ENCODE data around the gene TMEM106B. TPM values are rescaled to one million over a fixed set of nuclear protein-coding genes. Genes with fewer than 3 reads are reported as not detected.

TMEM106B gene
- total and polyA plus RNA-seq, 2 experiments from 2014 or later = 20.1 to 42.8 TPM

DNA sequence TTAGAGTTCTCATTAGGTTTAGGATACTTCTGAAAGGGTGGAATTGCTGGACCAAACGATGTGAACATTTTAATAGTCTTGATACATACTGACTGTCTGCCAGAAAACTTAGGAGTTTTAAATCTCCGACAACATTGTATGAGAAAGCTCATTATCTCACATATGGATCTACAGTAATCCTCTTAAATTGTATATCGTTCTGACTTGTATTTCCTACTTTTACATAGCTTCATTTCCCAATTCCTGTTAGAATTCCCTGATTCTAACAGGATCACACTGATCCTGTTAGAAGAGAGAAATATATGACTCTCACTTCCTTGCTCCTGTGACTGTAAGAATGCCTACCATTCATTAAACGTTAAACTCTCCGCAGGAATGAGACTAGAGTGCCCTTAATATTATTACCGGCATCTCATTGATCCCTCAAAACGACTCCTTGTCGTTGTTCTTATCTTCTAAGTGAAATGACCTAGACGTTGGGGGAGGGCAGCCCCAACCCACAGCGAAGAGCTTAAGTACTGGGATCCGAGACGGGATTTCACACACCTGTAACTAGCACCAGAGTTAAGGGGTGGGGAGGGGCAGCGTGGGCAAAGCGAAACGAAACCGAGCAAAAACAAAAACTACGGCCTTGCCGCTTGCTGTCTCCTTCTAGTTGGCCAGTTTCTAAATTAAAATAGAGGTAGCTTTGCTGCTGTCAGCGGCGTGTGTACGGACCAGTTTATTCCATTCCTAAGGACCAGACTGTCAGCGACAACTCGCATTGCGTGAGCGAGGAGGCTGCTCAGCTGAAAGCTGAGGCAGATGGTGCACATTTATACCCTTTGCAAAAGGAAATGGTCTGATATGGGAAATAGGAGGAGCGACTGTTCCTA, 678 bp upstream of the TMEM106B start (continued):
- TF ChIP-seq, protein P1, sequence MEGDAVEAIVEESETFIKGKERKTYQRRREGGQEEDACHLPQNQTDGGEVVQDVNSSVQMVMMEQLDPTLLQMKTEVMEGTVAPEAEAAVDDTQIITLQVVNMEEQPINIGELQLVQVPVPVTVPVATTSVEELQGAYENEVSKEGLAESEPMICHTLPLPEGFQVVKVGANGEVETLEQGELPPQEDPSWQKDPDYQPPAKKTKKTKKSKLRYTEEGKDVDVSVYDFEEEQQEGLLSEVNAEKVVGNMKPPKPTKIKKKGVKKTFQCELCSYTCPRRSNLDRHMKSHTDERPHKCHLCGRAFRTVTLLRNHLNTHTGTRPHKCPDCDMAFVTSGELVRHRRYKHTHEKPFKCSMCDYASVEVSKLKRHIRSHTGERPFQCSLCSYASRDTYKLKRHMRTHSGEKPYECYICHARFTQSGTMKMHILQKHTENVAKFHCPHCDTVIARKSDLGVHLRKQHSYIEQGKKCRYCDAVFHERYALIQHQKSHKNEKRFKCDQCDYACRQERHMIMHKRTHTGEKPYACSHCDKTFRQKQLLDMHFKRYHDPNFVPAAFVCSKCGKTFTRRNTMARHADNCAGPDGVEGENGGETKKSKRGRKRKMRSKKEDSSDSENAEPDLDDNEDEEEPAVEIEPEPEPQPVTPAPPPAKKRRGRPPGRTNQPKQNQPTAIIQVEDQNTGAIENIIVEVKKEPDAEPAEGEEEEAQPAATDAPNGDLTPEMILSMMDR (conservative IDR thresholded peaks at IDR 0.05; ENCODE audit: low read depth in 2 of 2) = no peak
- TF ChIP-seq STAT1 (IDR thresholded peaks at IDR 0.05; ENCODE audit: unreplicated experiment) (no peak), POLR2AphosphoS5 (IDR thresholded peaks at IDR 0.05; ENCODE audit: low read depth) (no peak), NANOG (IDR thresholded peaks at IDR 0.05; ENCODE audit: borderline replicate concordance) (no peak), ZNF331 (CRISPR knock-in tag; IDR thresholded peaks at IDR 0.05; ENCODE audit: low read depth) (no peak), EZH2phosphoT487 (IDR thresholded peaks at IDR 0.05; ENCODE audit: unreplicated experiment) (no peak)
- TF ChIP-seq, protein P2, sequence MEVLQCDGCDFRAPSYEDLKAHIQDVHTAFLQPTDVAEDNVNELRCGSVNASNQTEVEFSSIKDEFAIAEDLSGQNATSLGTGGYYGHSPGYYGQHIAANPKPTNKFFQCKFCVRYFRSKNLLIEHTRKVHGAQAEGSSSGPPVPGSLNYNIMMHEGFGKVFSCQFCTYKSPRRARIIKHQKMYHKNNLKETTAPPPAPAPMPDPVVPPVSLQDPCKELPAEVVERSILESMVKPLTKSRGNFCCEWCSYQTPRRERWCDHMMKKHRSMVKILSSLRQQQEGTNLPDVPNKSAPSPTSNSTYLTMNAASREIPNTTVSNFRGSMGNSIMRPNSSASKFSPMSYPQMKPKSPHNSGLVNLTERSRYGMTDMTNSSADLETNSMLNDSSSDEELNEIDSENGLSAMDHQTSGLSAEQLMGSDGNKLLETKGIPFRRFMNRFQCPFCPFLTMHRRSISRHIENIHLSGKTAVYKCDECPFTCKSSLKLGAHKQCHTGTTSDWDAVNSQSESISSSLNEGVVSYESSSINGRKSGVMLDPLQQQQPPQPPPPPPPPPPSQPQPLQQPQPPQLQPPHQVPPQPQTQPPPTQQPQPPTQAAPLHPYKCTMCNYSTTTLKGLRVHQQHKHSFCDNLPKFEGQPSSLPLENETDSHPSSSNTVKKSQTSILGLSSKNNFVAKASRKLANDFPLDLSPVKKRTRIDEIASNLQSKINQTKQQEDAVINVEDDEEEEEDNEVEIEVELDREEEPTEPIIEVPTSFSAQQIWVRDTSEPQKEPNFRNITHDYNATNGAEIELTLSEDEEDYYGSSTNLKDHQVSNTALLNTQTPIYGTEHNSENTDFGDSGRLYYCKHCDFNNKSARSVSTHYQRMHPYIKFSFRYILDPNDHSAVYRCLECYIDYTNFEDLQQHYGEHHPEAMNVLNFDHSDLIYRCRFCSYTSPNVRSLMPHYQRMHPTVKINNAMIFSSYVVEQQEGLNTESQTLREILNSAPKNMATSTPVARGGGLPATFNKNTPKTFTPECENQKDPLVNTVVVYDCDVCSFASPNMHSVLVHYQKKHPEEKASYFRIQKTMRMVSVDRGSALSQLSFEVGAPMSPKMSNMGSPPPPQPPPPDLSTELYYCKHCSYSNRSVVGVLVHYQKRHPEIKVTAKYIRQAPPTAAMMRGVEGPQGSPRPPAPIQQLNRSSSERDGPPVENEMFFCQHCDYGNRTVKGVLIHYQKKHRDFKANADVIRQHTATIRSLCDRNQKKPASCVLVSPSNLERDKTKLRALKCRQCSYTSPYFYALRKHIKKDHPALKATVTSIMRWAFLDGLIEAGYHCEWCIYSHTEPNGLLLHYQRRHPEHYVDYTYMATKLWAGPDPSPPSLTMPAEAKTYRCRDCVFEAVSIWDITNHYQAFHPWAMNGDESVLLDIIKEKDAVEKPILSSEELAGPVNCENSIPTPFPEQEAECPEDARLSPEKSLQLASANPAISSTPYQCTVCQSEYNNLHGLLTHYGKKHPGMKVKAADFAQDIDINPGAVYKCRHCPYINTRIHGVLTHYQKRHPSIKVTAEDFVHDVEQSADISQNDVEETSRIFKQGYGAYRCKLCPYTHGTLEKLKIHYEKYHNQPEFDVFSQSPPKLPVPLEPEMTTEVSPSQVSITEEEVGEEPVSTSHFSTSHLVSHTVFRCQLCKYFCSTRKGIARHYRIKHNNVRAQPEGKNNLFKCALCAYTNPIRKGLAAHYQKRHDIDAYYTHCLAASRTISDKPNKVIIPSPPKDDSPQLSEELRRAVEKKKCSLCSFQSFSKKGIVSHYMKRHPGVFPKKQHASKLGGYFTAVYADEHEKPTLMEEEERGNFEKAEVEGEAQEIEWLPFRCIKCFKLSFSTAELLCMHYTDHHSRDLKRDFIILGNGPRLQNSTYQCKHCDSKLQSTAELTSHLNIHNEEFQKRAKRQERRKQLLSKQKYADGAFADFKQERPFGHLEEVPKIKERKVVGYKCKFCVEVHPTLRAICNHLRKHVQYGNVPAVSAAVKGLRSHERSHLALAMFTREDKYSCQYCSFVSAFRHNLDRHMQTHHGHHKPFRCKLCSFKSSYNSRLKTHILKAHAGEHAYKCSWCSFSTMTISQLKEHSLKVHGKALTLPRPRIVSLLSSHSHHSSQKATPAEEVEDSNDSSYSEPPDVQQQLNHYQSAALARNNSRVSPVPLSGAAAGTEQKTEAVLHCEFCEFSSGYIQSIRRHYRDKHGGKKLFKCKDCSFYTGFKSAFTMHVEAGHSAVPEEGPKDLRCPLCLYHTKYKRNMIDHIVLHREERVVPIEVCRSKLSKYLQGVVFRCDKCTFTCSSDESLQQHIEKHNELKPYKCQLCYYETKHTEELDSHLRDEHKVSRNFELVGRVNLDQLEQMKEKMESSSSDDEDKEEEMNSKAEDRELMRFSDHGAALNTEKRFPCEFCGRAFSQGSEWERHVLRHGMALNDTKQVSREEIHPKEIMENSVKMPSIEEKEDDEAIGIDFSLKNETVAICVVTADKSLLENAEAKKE (CRISPR knock-in tag; IDR thresholded peaks at IDR 0.05) = no peak

Data from GM23338 (cell line).